Fibroblast of pulmonary artery (primary cell): ENCODE data around the gene ZNF345.

ENCODE experiments used
- DNase-seq: peaks from one replicate; pipeline ENCODE4 v3.0.0-alpha.2; 2010; ENCODE audit warnings: low read depth
- H3K4me3 ChIP-seq: replicated peaks from 2 replicates; pipeline ENCODE4 v1.5.1; 2011; ENCODE audit warnings: low read depth, mild to moderate bottlenecking, control low read depth, low read length, moderate library complexity
- TF ChIP-seq, protein P1 (sequence below): IDR thresholded peaks from 2 replicates; pipeline ENCODE4 v1.5.1; 2011; ENCODE audit warnings: mild to moderate bottlenecking, control low read depth, low read length, inconsistent platforms; ENCODE audit errors: missing control alignments

ZNF345 gene

DNA sequence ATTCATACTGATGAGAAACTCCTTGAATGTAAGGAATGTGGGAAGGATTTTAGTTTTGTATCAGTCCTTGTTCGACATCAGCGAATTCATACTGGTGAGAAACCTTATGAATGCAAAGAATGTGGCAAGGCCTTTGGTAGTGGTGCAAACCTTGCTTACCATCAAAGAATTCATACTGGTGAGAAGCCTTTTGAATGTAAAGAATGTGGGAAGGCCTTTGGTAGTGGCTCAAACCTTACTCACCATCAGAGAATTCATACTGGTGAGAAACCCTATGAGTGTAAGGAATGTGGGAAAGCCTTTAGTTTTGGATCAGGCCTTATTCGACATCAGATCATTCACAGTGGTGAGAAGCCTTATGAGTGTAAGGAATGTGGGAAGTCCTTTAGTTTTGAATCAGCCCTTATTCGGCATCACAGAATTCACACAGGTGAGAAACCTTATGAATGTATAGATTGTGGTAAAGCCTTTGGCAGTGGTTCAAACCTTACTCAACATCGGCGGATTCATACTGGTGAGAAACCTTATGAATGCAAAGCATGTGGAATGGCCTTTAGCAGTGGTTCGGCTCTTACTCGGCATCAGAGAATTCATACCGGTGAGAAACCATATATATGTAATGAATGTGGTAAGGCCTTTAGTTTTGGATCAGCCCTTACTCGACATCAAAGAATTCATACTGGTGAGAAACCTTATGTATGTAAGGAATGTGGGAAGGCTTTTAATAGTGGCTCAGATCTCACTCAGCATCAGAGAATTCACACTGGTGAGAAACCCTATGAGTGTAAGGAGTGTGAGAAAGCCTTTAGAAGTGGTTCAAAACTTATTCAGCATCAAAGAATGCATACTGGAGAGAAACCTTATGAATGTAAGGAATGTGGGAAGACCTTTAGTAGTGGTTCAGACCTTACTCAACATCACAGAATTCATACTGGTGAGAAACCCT, 26.6 kb downstream of the ZNF345 start:
- TF ChIP-seq, protein P1, sequence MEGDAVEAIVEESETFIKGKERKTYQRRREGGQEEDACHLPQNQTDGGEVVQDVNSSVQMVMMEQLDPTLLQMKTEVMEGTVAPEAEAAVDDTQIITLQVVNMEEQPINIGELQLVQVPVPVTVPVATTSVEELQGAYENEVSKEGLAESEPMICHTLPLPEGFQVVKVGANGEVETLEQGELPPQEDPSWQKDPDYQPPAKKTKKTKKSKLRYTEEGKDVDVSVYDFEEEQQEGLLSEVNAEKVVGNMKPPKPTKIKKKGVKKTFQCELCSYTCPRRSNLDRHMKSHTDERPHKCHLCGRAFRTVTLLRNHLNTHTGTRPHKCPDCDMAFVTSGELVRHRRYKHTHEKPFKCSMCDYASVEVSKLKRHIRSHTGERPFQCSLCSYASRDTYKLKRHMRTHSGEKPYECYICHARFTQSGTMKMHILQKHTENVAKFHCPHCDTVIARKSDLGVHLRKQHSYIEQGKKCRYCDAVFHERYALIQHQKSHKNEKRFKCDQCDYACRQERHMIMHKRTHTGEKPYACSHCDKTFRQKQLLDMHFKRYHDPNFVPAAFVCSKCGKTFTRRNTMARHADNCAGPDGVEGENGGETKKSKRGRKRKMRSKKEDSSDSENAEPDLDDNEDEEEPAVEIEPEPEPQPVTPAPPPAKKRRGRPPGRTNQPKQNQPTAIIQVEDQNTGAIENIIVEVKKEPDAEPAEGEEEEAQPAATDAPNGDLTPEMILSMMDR, result no peak
- no peak overlapping the region for H3K4me3 ChIP-seq
- no peak for DNase-seq

DNA sequence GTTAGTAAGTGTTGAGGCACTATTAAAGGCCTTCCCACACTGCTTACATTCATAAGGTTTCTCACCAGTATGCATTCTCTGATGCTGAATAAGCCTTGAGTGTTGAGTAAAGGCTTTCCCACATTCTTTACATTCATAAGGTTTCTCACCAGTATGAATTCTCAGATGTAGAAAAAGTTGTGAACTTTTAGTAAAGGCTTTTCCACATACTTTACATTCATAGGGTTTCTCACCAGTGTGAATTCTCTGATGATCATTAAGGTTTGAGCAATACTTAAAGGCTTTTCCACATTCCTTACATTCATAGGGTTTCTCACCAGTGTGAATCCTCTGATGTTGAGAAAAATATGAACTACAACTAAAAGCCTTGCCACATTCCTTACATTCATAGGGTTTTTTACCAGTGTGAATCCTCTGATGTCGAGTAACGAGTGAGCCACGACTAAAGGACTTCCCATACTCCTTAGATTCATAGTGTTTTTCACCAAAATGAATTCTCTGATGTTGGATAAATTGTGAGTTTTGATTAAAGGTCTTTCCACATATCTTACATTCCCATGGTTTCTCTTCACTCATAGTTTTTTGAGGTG, 41.2 kb downstream of the ZNF345 start:
- no peak overlapping the region for H3K4me3 ChIP-seq
- TF ChIP-seq, protein P1, result no peak
- DNase-seq, result no peak

DNA sequence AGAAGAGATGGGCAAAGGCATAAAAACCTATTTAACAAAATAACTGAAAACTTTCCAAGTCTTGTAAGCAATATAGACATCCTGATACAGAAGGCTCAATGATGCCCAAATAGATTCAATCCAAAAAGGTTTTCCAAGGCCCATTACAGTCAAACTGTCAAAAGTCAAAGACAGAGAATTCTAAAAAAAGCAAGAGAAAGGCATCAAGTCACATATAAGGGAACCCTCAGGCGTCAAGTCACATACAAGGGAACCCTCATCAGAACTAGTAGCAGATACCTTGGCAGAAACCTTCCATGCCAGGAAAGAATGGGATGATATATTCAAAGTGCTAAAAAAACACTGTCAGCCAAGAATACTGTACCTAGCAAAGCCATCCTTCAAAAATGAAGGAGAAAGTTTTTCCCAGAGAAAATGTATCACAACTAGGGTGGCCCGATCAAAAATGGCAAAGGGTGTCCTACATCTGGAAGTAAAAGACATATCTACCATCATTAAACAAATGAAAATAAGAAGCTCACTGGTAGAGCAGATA, 44.2 kb downstream of the ZNF345 start:
- no peak overlapping the region for H3K4me3 ChIP-seq
- TF ChIP-seq, protein P1, result no peak
- DNase-seq, result no peak

DNA sequence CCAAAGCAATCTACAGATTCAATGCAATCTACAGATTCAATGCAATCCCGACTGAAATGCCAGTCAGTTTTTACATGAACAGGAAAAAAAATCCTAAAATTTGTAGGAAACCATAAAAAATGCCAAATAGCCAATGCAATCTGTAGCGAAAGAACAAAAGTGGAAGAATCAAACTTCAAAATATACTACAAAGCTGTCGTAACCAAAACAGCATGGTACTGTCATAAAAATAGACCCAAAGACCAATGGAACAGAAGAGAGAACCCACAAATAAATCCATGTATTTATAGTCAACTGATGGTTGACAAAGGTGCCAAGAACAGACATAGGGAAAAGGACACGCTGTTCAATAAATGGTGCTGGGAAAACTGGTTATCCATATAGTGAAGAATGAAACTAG, 47.7 kb downstream of the ZNF345 start:
- TF ChIP-seq, protein P1, result no peak
- no peak for DNase-seq
- H3K4me3 ChIP-seq, result no peak overlapping the region

DNA sequence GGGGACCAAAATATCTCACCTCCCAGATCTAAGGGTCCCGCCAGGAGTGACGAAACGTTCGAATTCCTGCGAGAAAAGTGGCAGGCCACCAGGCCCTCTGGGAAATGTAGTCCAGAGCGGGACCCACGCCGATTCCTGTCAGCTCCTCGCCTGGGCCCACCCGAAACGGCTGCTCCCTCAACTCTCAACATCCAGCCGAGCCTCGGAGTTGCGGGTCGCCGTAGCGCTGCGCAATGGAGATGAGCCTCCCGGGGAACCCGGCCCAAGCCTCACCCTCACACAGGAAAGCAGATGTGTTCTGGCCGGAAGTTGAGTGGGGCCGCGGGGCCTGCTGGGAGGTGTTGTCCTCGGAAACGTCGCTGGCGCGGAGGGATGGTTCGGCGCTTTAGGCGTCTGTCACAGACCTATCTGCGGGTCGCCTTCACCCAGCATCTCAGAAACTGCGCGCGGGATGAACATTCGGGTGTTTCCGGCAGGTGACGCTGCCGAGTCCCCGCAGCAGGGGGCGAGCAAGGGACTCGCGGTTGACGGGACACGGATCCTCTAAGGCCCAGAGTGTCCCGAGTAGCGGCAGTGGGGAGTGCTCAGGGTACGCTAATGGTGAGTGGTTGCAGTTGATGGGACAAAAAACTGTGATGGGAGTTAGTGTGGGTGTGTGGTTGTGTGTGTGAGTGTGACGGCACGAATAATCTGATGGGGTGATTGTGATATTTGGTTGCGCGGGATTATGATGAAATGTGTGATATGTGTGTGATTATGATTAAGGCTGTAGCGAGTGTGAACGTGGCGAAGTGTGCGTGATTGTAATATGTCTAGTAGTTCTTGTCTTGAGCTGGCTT, 65.5 kb downstream of the ZNF345 start, which contains the start of the genes ZNF568 and ZNF829:
Gene ZNF568 (plus strand): TSS at position 341 of the 839 bp plus-strand sequence. CDS start 6,439 bp downstream, outside the sequence.
Gene ZNF829 (minus strand): TSS at position 300 of the 839 bp plus-strand sequence. CDS start 1,124 bp downstream, outside the sequence.
- TF ChIP-seq, protein P1, result peak; percentile 62
- DNase-seq, result peak; percentile 89
- peak within 1 kb of the TSS; percentile 68 for H3K4me3 ChIP-seq

DNA sequence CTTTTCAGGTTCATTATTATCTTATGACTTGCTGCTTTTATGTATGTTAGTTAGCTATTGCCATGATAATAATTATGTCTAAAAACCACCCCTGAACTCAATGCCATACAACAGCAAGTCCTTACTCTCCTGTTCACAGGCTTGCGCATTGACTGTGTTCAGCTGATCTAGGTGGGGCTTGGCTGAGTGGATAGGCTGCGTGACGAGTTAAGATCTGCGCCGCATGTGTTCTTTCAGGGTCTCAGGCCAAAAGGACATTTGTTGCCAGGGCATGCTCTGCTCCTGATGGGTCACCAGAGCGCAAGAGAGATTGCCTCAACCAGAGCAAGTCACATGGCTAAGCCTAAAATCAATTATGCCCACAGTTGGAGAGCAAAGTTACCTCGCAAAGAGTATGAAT, 66.3 kb downstream of the ZNF345 start:
- peak; percentile 38 for DNase-seq

More for the DNA sequence above, 66.3 kb downstream of the ZNF345 start:
- peak overlapping the region; percentile 68 for H3K4me3 ChIP-seq
- TF ChIP-seq, protein P1, result no peak
